ENCODE measurements around the gene CDK18. TPM values are rescaled to one million over a fixed set of nuclear protein-coding genes. Genes with fewer than 3 reads are reported as not detected.
A peak's percentile ranks its signal among the peaks of the same experiment; 100 is the strongest.

The CDK18 gene
- total RNA-seq, 4 donors from 2014 or later, result 4.1 to 28.2 (median 8.5) TPM

DNA sequence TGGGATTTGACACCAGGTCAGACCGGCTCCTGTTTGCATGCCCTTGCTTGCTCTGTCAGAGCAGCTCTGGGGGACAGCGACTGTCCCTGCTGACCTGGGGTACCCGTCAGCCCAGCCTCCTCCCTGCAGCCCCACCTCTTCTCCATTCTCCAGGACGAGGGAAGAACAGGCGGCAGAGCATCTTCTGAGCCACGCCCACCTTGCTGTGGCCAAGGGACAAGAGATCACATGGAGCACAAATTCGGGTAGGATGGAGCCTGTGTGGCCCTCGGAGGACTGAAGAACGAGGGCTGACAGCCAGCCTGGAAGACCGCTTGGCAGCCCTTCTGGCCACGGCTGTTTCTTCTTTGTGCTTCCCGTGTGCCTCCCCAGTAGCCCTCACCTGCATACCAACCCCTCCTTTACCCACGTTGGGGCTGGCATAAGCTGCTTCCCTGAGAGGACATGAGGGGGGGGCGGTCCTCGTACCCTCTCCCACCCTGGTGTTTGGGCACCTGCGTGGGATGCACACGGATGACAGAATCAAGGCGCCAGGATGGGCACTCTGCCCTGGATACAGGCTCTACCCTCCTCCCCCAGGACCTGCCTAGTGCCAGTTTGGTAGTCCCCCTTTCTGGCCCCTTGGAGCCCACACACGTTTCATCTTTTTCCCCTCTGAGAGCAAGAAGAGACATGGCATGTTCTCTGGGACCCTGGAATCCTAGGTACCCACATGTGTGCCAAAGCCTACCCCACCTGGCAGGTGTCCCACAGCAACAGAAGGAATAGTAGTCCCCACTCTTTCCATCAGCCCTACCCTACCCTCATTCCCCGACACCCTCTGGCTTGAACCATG, 26.9 kb downstream of the CDK18 start:
- Histone ChIP-seq H3K27me3 (no peaks in the 10 kb centered on the region), H3K36me3 (no peaks in the 10 kb centered on the region), H3K4me3 (no peak overlapping the region), H3K4me1 (no peaks in the 10 kb centered on the region), H3K9me3 (no peaks in the 10 kb centered on the region), H3K27ac (no peak overlapping the region)
- intact Hi-C loops (cut with DNase I; ENCODE audit: low total_unique reads), result no loop called here
- no peak for DNase-seq
- TF ChIP-seq POLR2A (IDR thresholded peaks at IDR 0.05), result no peak
- TF ChIP-seq, protein P1, sequence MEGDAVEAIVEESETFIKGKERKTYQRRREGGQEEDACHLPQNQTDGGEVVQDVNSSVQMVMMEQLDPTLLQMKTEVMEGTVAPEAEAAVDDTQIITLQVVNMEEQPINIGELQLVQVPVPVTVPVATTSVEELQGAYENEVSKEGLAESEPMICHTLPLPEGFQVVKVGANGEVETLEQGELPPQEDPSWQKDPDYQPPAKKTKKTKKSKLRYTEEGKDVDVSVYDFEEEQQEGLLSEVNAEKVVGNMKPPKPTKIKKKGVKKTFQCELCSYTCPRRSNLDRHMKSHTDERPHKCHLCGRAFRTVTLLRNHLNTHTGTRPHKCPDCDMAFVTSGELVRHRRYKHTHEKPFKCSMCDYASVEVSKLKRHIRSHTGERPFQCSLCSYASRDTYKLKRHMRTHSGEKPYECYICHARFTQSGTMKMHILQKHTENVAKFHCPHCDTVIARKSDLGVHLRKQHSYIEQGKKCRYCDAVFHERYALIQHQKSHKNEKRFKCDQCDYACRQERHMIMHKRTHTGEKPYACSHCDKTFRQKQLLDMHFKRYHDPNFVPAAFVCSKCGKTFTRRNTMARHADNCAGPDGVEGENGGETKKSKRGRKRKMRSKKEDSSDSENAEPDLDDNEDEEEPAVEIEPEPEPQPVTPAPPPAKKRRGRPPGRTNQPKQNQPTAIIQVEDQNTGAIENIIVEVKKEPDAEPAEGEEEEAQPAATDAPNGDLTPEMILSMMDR (IDR thresholded peaks at IDR 0.05), result no peak

DNA sequence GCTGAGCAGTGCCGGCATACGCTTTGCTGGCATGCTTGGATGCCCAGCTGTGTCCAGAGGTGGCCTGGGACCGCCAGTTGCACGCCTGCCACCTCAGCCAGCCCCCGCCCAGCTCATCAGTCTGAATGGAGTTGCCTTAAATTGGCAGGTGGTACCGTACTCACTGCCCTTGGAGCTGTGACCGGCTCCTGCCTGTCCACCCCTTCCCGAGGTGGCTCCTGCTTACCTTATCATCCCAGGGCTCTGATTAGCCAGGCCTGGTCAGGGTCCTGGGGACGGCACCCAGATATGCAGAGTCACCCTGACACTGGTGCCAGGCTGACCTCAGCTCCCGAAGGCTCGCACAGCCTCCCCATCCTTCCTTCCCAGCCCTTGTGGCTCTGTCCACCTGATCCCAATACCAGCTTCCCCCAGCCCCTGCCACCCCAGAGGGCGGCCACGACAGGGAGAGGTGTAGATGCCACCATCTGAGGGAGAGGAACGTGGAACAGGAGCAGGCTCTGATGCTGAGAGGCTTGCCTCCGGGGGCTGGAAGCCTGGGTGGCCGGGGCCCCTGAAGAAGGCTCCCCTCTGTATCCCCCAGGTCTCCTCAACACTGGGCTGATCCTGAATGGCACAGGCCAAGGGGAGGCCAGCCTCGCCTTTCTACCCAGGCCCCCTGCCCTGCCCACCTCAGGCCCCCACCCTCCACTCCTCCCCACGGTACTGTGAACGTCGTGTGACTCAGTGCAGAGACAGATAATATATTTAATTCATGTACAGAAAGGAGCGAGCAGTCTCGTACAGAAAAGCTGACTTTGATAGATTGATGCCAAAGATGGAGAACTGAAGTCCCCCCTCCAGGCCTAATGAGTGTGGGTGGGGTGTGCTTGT, 27.8 kb downstream of the CDK18 start:
- Histone ChIP-seq H3K27me3 (no peaks in the 10 kb centered on the region), H3K9me3 (no peaks in the 10 kb centered on the region), H3K36me3 (no peaks in the 10 kb centered on the region), H3K4me3 (no peak overlapping the region), H3K4me1 (no peaks in the 10 kb centered on the region), H3K27ac (no peak overlapping the region)
- intact Hi-C loops (cut with DNase I; ENCODE audit: low total_unique reads), result no loop called here
- TF ChIP-seq, protein P1 (IDR thresholded peaks at IDR 0.05), result no peak
- TF ChIP-seq POLR2A (IDR thresholded peaks at IDR 0.05), result no peak
- no peak for DNase-seq

DNA sequence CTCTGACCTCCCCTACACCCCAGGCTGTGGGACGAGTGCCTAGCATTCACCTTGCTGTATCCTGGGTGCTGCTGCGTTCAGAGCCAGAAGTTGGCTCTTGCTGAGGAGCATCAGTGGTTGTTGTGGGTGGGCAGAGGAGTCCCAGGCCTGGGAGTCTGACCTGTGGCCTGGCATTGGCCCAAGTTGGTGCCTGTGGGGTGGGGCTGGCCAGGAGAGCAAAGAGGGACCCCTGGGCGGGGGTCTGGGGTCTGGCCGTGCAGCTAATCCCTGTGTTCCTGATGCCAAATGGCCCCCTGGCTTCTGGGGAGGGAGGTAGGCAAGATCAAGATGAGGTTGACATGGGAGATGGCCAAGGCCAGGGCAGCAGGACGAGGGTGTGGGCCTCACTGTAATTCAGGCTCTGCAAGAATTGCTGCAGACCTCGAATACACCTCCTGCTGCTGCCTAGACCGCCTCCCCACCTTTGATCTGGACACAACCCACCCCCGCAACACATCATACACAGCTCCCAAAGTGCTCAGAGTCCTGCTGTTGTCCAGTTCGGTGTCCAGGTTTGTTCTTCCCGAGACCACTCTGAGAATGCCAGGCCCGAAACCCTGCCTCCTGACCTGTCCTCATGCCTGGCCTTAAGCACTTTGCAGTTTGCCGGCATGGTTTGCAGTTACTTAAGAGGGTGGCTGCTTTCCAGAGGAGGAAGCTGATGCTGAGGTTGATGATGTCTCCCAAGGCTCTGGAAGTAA, 28.7 kb downstream of the CDK18 start:
- no peak for DNase-seq
- Histone ChIP-seq H3K9me3 (no peaks in the 10 kb centered on the region), H3K4me1 (no peaks in the 10 kb centered on the region), H3K36me3 (no peaks in the 10 kb centered on the region), H3K4me3 (no peak overlapping the region), H3K27ac (no peak overlapping the region), H3K27me3 (no peaks in the 10 kb centered on the region)
- intact Hi-C loops (cut with DNase I; ENCODE audit: low total_unique reads), result no loop called here
- TF ChIP-seq, protein P1 (IDR thresholded peaks at IDR 0.05), result no peak
- TF ChIP-seq POLR2A (IDR thresholded peaks at IDR 0.05), result no peak

DNA sequence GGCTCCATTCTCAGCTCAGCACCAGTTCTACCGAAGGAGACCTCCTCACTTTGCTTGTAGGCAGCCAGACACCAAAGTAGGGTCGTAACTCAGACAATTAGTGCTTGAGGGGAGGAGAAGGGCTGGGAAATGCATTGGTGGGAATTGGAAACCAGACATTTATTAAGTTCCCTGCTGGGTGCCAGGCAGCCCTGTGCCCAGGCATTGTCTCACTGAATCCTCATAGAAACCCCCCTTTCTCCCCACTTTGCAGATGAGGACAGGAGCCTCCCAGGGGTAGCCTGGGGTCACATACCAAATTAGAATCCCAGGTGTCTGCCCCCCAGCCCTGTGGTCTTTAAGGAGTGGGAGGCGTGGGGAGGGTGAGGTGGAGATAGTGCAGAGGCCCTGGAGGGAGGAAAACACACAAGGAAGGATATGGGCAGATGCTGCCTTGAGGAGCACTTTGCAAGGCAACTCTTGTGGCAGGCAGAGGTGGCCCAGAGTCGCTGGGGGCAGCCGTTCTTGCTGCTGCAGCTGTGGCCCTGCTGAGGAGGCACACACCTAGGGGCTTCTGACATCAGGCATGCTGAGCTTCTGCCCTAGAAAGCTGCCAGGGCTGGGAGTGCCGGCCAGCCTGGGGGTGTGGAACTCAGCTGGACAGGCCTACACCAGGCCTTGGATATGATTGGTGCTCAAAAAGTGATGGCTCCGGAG, 29.4 kb downstream of the CDK18 start:
- peak in 1 of 2 donors; percentile 11 for DNase-seq

More for the DNA sequence above, 29.4 kb downstream of the CDK18 start:
- intact Hi-C loops (cut with DNase I; ENCODE audit: low total_unique reads), result no loop called here
- no peak overlapping the region for H3K4me3 ChIP-seq
- no peaks in the 10 kb centered on the region for H3K4me1 ChIP-seq
- no peaks in the 10 kb centered on the region for H3K36me3 ChIP-seq
- no peak overlapping the region for H3K27ac ChIP-seq
- TF ChIP-seq, protein P1 (IDR thresholded peaks at IDR 0.05), result no peak
- TF ChIP-seq POLR2A (IDR thresholded peaks at IDR 0.05), result no peak
- H3K27me3 ChIP-seq, result no peaks in the 10 kb centered on the region
- no peaks in the 10 kb centered on the region for H3K9me3 ChIP-seq

All from uterus (tissue), 4 donors.